ENCODE data around the gene LPCAT1.
"Not testable (repeated sequence)": the region's sequence is repeated elsewhere in the genome, so short reads cannot be mapped to it uniquely, and the experiment has no call there.

Gene LPCAT1

DNA sequence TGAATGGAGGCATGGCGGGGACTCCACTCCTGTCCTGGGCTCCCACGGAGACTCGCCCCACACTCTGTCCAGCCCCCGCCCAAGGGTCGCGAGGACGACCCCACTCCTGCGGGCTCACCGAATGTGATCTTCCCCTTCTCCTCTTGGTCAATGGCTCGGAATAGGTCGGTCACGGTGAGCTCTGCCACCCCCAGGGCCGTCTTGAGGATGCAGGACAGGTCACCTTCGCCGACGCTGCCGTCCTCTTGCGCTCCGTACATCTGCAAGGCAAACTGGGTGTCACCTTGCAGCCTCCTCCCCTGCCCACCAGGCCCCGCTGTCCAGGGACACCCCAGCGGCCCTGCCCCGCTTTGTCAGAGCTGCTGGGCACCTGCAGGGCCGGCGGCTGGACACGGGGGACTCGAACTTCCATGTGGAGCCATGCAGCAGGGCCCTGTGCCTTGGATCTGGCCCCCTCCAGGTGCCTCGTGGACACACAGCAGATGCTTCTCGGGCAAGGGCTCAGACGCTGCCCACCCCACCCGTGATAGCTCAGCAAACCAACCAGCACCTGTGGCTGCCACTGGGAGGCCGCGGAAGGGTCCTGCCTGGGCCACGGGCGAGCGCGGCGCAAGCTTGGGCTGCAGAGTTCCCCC is 57.0 kb downstream of the LPCAT1 start:
- no peak for DNase-seq (ENCODE audit: low read depth)

DNA sequence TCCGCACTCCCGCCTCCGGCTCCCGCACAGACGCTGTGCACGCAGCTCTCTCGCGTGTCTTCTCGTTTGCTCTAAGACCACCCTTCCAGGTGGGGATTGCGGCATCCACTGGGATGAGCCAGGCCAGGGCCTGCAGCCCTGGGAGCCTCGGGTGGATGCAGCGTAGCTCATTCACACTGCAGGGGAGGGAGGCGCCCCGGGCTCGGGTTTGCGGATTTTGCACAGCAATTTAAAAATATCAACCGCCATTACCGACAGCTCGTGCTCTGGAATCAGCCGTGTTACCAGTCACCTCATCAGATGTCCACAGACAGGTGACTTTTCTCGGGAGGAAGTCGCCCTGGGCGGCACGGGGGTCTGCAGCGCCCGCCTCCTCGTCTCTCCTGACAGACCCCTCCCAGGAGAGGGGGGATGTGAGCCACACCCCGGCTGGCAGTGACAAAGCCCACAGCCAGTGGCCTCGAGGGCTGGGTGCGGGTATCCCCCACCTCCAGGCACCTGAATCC is 57.7 kb downstream of the LPCAT1 start:
- no peak for DNase-seq (ENCODE audit: low read depth)

- no peak for DNase-seq (ENCODE audit: low read depth)
These were observed 58.6 kb downstream of the LPCAT1 start for GRCh38 chr5:1465117-1465516.

DNA sequence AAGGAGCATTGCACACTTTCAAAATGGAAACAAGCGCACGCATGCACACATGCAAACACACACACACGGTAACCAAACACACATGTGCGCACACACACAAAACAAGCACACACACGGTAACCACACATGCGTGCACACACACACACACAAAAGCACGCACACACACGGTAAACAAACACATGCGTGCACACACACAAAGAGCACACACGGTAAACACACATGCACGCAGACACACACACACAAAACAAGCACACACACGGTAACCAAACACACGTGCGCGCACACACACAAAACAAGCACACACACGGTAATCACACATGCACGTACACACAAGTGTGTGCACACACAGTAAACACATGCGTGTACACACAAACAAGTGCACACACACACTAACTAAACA is 59.2 kb downstream of the LPCAT1 start:
- no peak for DNase-seq (ENCODE audit: low read depth)

DNA sequence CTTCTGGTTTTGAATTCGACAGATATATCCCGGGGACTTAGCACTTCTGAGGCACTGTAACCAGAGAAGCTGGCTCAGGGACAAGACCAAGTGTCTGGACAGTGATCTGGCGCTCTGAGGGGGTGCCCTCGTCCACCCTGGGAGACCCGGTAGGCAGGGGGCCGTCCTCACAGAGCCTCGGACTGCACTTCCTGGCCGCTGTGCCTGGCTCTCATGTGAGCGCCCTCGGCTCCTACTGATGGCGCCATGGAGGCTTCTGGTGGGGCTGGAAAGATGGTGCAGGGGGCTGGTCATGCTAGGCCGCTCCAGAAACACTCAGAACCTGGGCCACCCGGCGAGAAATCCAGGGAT is 59.7 kb downstream of the LPCAT1 start:
- no peak for DNase-seq (ENCODE audit: low read depth)

DNA sequence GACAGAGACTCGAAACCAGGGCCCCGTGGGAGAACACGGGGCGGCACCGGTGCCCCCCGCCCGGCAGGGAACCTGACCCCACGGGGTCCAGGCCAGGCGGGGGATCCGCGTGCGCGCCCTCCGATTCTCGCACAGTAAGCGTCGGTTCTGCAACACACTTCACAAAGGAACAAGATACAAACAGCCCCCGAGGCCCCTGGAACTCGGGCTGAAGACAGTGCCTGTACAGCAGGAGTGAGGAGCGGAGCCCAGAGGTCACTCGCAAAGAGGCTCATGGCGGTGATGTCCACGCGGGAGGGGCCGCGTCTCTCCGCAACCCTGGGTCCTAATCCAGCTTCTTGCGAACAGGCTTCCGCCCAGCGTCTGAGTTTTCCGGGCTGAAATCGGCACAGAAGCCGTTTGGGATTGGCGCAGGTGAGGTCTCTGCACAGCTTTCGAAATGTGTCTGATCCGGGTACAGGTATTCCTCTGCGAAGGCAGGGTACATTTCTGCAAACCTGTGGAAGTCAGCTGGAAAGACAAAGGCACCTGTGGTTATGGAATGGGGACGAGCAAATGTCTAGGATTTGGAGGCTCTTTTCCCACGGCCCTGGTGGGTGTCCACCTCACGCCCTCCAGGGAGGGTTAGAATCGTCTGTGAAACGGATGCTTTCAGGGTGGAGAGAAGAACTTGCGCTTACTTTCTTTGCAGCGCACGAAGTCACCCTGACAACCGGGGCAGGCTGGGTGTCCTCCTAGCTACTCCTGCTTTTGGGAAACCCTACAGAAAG is 60.2 kb downstream of the LPCAT1 start:
- DNase-seq (ENCODE audit: low read depth), result no peak

- DNase-seq (ENCODE audit: low read depth), result no peak
These were observed 61.4 kb downstream of the LPCAT1 start for GRCh38 chr5:1462358-1462757.

- no peak for DNase-seq (ENCODE audit: low read depth)
These were observed 62.4 kb downstream of the LPCAT1 start for GRCh38 chr5:1461396-1461795.

DNA sequence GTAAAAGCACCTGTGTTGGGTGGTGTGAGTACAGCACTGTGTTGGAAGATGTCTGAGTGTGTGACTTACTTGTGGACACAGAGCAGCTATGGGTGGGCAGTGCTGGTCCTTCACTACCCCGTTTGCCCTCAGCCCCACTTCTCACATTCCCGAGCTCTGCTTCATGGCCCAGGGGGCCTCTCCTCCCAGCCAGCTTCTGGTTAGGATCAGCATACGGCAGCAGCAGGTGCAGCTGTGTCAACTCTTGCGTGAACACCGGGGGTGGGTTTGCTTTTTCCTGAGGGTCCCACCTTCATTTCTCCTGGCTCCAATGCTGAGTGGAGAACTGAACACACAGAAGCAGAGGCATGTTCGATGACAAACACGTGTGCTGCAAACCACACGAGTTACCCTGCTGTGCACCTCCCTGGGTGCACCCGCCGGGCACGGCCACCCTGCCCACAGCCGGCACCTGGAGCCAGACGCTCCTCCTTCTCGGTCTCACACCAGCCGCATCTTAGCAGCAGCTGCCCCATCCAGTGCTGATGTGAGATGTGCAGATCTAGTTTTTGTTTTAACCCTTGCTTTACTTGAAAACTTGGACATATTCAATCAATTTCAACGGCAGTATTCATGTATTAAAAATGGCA is 63.6 kb downstream of the LPCAT1 start:
- DNase-seq (ENCODE audit: low read depth), result no peak

GRCh38 chr5:1459435-1459834 is 64.3 kb downstream of the LPCAT1 start:
- DNase-seq (ENCODE audit: low read depth), result not testable (repeated sequence)

- DNase-seq (ENCODE audit: low read depth), result not testable (repeated sequence)
These were observed 67.5 kb downstream of the LPCAT1 start for GRCh38 chr5:1456110-1456881.

DNA sequence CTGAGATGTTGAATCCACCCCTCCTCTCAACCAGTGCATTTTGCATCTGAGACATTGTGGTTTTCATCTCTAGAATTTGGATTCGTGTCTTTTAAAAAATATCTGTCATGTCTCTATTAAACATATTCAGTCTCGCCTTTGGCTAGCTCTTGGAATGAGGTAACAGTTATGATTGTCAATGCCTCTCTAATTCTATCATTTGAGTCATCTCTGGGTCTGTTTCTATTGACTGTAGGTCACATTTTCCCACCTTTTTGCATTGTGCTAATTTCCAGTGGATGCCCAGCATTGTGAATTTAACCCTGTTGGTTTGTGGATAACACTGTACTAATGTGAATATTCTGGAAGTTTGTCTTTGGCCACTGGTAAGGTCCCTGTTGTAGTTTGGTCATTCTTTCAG is 70.1 kb downstream of the LPCAT1 start:
- no peak for DNase-seq (ENCODE audit: low read depth)

DNA sequence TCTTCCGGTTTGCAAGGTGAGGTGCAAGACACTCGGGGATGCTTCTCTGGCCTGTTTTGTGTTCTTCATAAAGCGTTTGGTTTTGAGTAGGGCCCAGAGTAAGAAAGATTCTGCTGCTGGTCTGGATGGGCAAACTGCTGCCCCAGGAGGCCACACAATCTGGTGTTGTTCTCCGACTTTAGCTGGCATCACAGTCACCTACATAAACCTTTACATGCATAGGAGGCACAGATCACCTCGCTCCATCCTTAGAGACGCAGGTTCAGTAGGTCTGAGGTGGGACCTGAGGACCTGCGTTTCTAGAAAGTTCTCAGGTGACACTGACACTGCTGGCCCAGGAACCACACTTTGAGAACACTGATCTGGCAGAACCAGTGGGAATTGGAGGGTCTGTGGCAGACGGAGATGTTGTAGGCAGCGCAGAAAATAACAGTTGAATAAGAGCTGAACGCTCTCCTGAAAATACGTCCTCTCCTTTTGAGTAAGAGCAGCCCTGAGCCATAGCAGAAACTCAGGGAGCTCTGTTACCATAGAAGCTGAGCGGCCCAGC is 74.6 kb downstream of the LPCAT1 start:
- no peak for DNase-seq (ENCODE audit: low read depth)

DNA sequence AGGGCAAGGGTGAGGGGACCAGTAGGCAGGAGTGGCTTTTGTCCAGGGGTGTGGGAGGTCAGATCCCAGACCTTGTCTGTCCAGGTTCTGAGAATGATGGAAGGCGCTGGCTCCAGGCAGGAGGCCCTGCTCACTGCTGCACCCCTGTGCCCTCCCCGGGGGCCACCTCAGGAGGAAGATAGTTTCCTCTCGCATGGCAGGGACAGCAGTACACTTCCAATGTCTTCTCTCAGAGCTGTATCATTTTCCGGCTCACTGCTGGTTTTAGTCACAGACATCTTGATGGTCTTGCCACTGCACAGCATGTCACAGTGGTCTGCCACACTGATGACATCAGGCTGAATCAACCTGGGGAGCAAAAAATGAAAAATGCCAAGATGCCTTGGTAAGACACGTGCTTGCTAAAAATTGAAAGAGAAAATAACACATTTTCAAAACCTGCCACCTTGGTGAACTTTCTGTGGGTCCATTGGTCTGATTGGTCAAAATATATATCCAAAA is 75.2 kb downstream of the LPCAT1 start:
- DNase-seq (ENCODE audit: low read depth), result no peak

- no peak for DNase-seq (ENCODE audit: low read depth)
These were observed 75.9 kb downstream of the LPCAT1 start for GRCh38 chr5:1447671-1448361.

- DNase-seq (ENCODE audit: low read depth), result no peak
These were observed 77.0 kb downstream of the LPCAT1 start for GRCh38 chr5:1446602-1447343.

GRCh38 chr5:1445689-1446601 is 77.8 kb downstream of the LPCAT1 start:
- DNase-seq (ENCODE audit: low read depth), result no peak

- DNase-seq (ENCODE audit: low read depth), result no peak
These were observed 78.5 kb downstream of the LPCAT1 start, which contains the start of gene SLC6A3 for GRCh38 chr5:1445313-1445688. SLC6A3 (minus strand) TSS chr5:1445440; CDS start chr5:1443197, 2,243 bp downstream.
